IMR-90 (cell line): ENCODE results near the gene RAD51B. TPM values are rescaled to one million over a fixed set of nuclear protein-coding genes. Genes with fewer than 3 reads are reported as not detected.

Experiments used
- ATAC-seq: fragments of 200-7000 bp; cut with Tn5 transposase; 2 replicates; pipeline ENCODE4 v1.9.1; 2020; ENCODE audit warnings: low read depth, mild to moderate bottlenecking, moderate library complexity
- BruUV-seq: library from RNA; stranded (reverse); fragments of 400-500 nt; replicated peaks from 2 replicates; lab custom pipeline; 2021; lab: Mats Ljungman, UMichigan
- CTCF ChIA-PET: fragments of 300-600 bp; formaldehyde crosslinking; extraction: SDS; loops from one replicate; lab custom pipeline; 2021; ENCODE audit warnings: antibody characterized with exemption; lab: Yijun Ruan, JAX
- POLR2A ChIA-PET: fragments of 300-600 bp; sonication (Branson Sonifier 250); formaldehyde crosslinking; loops from one replicate; lab custom pipeline; 2022; ENCODE audit warnings: antibody characterized with exemption; ENCODE audit not compliant: unreplicated experiment; lab: Charles Lee
- DNase-seq: peaks from one replicate; pipeline ENCODE4 v3.0.0; 2013
- H2AFZ ChIP-seq: replicated peaks from 2 replicates; pipeline ENCODE3; 2013; ENCODE audit warnings: low read length, mild to moderate bottlenecking; ENCODE audit not compliant: poor library complexity
- H2AK5ac ChIP-seq: 2 replicates; pipeline ENCODE4 v1.6.1; 2013; ENCODE audit warnings: low read depth, low read length, inconsistent platforms
- H2AK9ac ChIP-seq: replicated peaks from 2 replicates; pipeline ENCODE3; 2013; ENCODE audit warnings: mild to moderate bottlenecking, low read depth, low read length, moderate library complexity; ENCODE audit not compliant: poor library complexity
- H2BK120ac ChIP-seq: 2 replicates; pipeline ENCODE4 v1.6.1; 2013; ENCODE audit warnings: low read depth, low read length, inconsistent platforms
- H2BK15ac ChIP-seq: 3 replicates; pipeline ENCODE4 v1.6.1; 2013; ENCODE audit warnings: low read depth, low read length, inconsistent platforms
- H2BK20ac ChIP-seq: 2 replicates; pipeline ENCODE4 v1.6.1; 2013; ENCODE audit warnings: low read depth, mild to moderate bottlenecking, inconsistent platforms, low read length, moderate library complexity
- H2BK5ac ChIP-seq: 2 replicates; pipeline ENCODE4 v1.6.1; 2013; ENCODE audit warnings: mild to moderate bottlenecking, low read depth, low read length, inconsistent platforms; ENCODE audit not compliant: poor library complexity, severe bottlenecking
- H3K14ac ChIP-seq: replicated peaks from 2 replicates; pipeline ENCODE4 v1.6.1; 2013; ENCODE audit warnings: low read depth, low read length, inconsistent platforms
- H3K18ac ChIP-seq: 2 replicates; pipeline ENCODE4 v1.6.1; 2013; ENCODE audit warnings: low read depth, low read length, control low read depth
- H3K23ac ChIP-seq: 2 replicates; pipeline ENCODE4 v1.6.1; 2013; ENCODE audit warnings: low read depth, low read length, inconsistent platforms
- H3K27ac ChIP-seq: 2 replicates; pipeline ENCODE4 v1.5.1; 2013; ENCODE audit warnings: mild to moderate bottlenecking, control low read depth, low read length; ENCODE audit not compliant: insufficient read depth
- H3K27me3 ChIP-seq: 2 replicates; pipeline ENCODE4 v1.6.1; 2013; ENCODE audit warnings: low read length; ENCODE audit not compliant: control insufficient read depth, insufficient read depth
- H3K36me3 ChIP-seq: 2 replicates; pipeline ENCODE4 v1.6.1; 2013; ENCODE audit warnings: low read length, mixed read lengths; ENCODE audit not compliant: control insufficient read depth, insufficient read depth
- H3K4ac ChIP-seq: 2 replicates; pipeline ENCODE4 v1.6.1; 2013; ENCODE audit warnings: low read depth, low read length, inconsistent platforms
- H3K4me1 ChIP-seq: 2 replicates; pipeline ENCODE4 v1.6.1; 2013; ENCODE audit warnings: low read length, mixed read lengths; ENCODE audit not compliant: control insufficient read depth, insufficient read depth
- H3K4me2 ChIP-seq: 2 replicates; pipeline ENCODE4 v1.6.1; 2013; ENCODE audit warnings: low read depth, mild to moderate bottlenecking, control low read depth, low read length, moderate library complexity
- H3K4me3 ChIP-seq: 2 replicates; pipeline ENCODE4 v1.5.1; 2013; ENCODE audit warnings: low read depth, mild to moderate bottlenecking, control low read depth, low read length, moderate library complexity; ENCODE audit not compliant: insufficient read depth
- H3K56ac ChIP-seq: 2 replicates; pipeline ENCODE4 v1.6.1; 2013; ENCODE audit warnings: low read length, inconsistent platforms; ENCODE audit not compliant: insufficient read depth; ENCODE audit errors: extremely low read depth
- H3K79me1 ChIP-seq, 2 experiments: 2 replicates each; pipeline ENCODE4 v1.6.1; 2013; ENCODE audit warnings: low read length in 2 of 2, inconsistent platforms in 1 of 2, low read depth in 1 of 2
- H3K9ac ChIP-seq: 2 replicates; pipeline ENCODE4 v1.6.1; 2013; ENCODE audit warnings: low read depth, low read length, control low read depth
- H3K9me1 ChIP-seq: 2 replicates; pipeline ENCODE4 v1.6.1; 2013; ENCODE audit warnings: low read length, inconsistent platforms; ENCODE audit not compliant: insufficient read depth
- H3K9me3 ChIP-seq: 2 replicates; pipeline ENCODE4 v1.6.1; 2013; ENCODE audit warnings: low read length; ENCODE audit not compliant: control insufficient read depth, insufficient read depth
- H4K20me1 ChIP-seq: 2 replicates; pipeline ENCODE4 v1.6.1; 2013; ENCODE audit warnings: low read length, inconsistent platforms; ENCODE audit not compliant: insufficient read depth
- H4K5ac ChIP-seq: 2 replicates; pipeline ENCODE4 v1.6.1; 2013; ENCODE audit warnings: mild to moderate bottlenecking, low read depth, low read length, control low read depth
- H4K8ac ChIP-seq, 2 experiments: 2 replicates each; pipeline ENCODE4 v1.6.1; 2013; ENCODE audit warnings: low read depth in 2 of 2, low read length in 2 of 2, control low read depth in 1 of 2, inconsistent platforms in 1 of 2
- H4K91ac ChIP-seq: 2 replicates; pipeline ENCODE4 v1.6.1; 2013; ENCODE audit warnings: low read depth, low read length, inconsistent platforms; ENCODE audit not compliant: insufficient read depth
- CEBPB ChIP-seq: IDR thresholded peaks from 2 replicates; pipeline ENCODE4 v1.6.1; 2012; ENCODE audit warnings: low read depth, low read length, improper control_type of control experiment
- MAZ ChIP-seq: IDR thresholded peaks from 2 replicates; pipeline ENCODE4 v1.6.1; 2012; ENCODE audit warnings: low read depth, mild to moderate bottlenecking, low read length, improper control_type of control experiment, moderate library complexity, borderline replicate concordance
- WGBS, 2 experiments: methylation state at CpG; one replicate each; pipeline versions ENCODE4 v1.1.5 to v1.1.7; 2013; ENCODE audit warnings: missing lambda C conversion rate in 2 of 2; ENCODE audit not compliant: insufficient read length in 1 of 2; ENCODE audit errors: extremely low coverage in 2 of 2; 5-methylcytosine and 5-hydroxymethylcytosine counted together
- dilution Hi-C: fragments of 300-500 bp; cut with HindIII; formaldehyde crosslinking; loops from one replicate; pipeline ENCODE4 v1.14.3; 2018; ENCODE audit warnings: low sequenced_read_pairs; ENCODE audit not compliant: unreplicated experiment
- in situ Hi-C: fragments of 300-500 bp; cut with MboI; formaldehyde crosslinking; loops from 3 replicates; pipeline ENCODE4 v1.14.3; 2019; ENCODE audit warnings: low sequenced_read_pairs, inconsistent platforms, mixed read lengths
- intact Hi-C: fragments of 100-400 bp; cut with micrococcal nuclease; formaldehyde crosslinking; loops from 2 replicates; pipeline ENCODE4 v1.10.0; 2022
- polyA plus RNA-seq, 3 experiments: library from polyadenylated mRNA; depleted of rRNA; stranded (reverse); fragments of >200 nt; gene quantifications; 2 replicates each; pipeline ENCODE4 v1.2.3, GENCODE V29; 2012; ENCODE audit warnings: low replicate concordance in 1 of 3
- total RNA-seq: library from RNA; depleted of rRNA; stranded (reverse); fragments of >200 nt; gene quantifications from 2 replicates; pipeline ENCODE4 v1.2.3, GENCODE V29; 2012

Gene RAD51B
- total and polyA plus RNA-seq, 2 of the 4 experiments (the other 2 are of a cell fraction): 5.1 to 18.8 TPM

GRCh38 chr14:68466491-68466977, 647.0 kb downstream of the RAD51B start:
- ATAC-seq: peak; percentile 89
- dilution Hi-C loops: no loop called here
- intact Hi-C loops: loop anchor here (10.0 kb wide), 2 partner anchors 218 to 328 kb away; partner anchors contain the start of gene ZFP36L1

More at GRCh38 chr14:68466491-68466977, 647.0 kb downstream of the RAD51B start:
- peak overlapping the region; percentile 98; the same call in 2 of the 3 replicates for H2BK15ac ChIP-seq
- CTCF ChIA-PET: no interaction called here
- H3K4me3 ChIP-seq: no peak overlapping the region
- no peak overlapping the region for H4K5ac ChIP-seq
- no peaks in the 10 kb centered on the region for H3K27me3 ChIP-seq
- H4K91ac ChIP-seq: peak overlapping the region; percentile 84
- peak; percentile 92 for DNase-seq
- no TSS peak for BruUV-seq
- peaks cover 7% of the 10 kb centered on the region for H3K9me1 ChIP-seq
- H2BK120ac ChIP-seq: peak overlapping the region; percentile 87
- H3K23ac ChIP-seq: no peak overlapping the region
- peak overlapping the region; percentile 87 for H2BK20ac ChIP-seq
- H3K79me1 ChIP-seq: peaks cover 0 to 3% of the 10 kb centered on the region in 2 experiments; a peak in 1 of 4 replicates
- H4K8ac ChIP-seq: peak overlapping the region in 1 of 2 experiments; percentile 75; a peak in 2 of 4 replicates
- H3K56ac ChIP-seq: peak overlapping the region; percentile 8; the same call in 1 of the 2 replicates
- POLR2A ChIA-PET: no interaction called here
- peak; percentile 30; the same call in 1 of the 2 replicates for TF ChIP-seq CEBPB
- TF ChIP-seq MAZ: no peak
- H3K36me3 ChIP-seq: no peaks in the 10 kb centered on the region
- H3K4ac ChIP-seq: peak overlapping the region; percentile 96
- H3K18ac ChIP-seq: peak overlapping the region; percentile 17; the same call in 1 of the 2 replicates
- H2AK5ac ChIP-seq: peak overlapping the region; percentile 87
- H3K9me3 ChIP-seq: no peaks in the 10 kb centered on the region
- no CpG with 5 or more reads among the region's 3 CpGs for WGBS, 2 experiments
- peak overlapping the region; percentile 64 for H3K14ac ChIP-seq
- no peak overlapping the region for H3K9ac ChIP-seq
- H3K27ac ChIP-seq: peak overlapping the region; percentile 76
- peak overlapping the region; percentile 59 for H2BK5ac ChIP-seq
- peak overlapping the region; percentile 11; the same call in 1 of the 2 replicates for H3K4me2 ChIP-seq
- H2AFZ ChIP-seq: peak overlapping the region; percentile 74
- in situ Hi-C loops: no loop called here
- no peaks in the 10 kb centered on the region for H4K20me1 ChIP-seq
- H2AK9ac ChIP-seq: no peak overlapping the region
- H3K4me1 ChIP-seq: peaks cover 8% of the 10 kb centered on the region
